Stimulated activated CD8-positive, alpha-beta memory T cell treated with anti-CD3 and anti-CD28 coated beads, Interleukin-15, amount 100 ng/mL, for 48 hours (primary cell): Measurements from ENCODE around the gene LMBRD2.
"Not testable (repeated sequence)": the region's sequence is repeated elsewhere in the genome, so short reads cannot be mapped to it uniquely, and the experiment has no call there.

Experiments
- DNase-seq, 2 donors: peaks; one replicate each; pipeline ENCODE4 v3.0.0-alpha.2; 2020; ENCODE audit warnings: low read depth in 2 of 2

LMBRD2 gene

GRCh38 chr5:36151434-36152323, at the start of gene LMBRD2, which contains the start of gene SKP2:
Gene LMBRD2, minus strand, starts transcription at chr5:36151887. Its CDS starts 8,538 bp downstream, at chr5:36143349.
Gene SKP2, plus strand, starts transcription at chr5:36152111. Its CDS starts 152 bp downstream, at chr5:36152263.
- DNase-seq, result peak; percentile 96 to 98

DNA sequence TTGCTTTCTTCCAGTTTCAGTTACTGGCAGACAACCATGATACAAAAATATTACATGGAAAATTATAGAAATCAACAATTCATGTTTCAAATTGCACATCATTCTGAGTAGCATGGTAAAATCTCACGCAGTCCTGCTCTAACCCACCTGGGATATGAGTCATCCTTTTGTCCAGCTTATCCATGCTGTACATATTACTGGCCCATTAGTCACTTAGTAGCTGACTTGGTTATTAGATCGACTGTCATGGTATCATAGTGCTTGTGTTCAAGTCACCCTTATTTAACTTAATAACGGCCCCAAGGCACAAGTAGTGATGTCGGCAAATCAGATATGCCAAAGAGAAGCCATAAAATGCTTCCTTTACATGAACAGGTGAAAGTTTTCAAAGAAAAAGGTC, 48.8 kb upstream of the LMBRD2 start:
- DNase-seq, result no peak

- no peak for DNase-seq
Measured at GRCh38 chr5:36199620-36200019, 47.9 kb upstream of the LMBRD2 start.

GRCh38 chr5:36198783-36199182, 47.1 kb upstream of the LMBRD2 start:
- DNase-seq, result not testable (repeated sequence)

GRCh38 chr5:36198281-36198680, 46.6 kb upstream of the LMBRD2 start:
- no peak for DNase-seq

DNA sequence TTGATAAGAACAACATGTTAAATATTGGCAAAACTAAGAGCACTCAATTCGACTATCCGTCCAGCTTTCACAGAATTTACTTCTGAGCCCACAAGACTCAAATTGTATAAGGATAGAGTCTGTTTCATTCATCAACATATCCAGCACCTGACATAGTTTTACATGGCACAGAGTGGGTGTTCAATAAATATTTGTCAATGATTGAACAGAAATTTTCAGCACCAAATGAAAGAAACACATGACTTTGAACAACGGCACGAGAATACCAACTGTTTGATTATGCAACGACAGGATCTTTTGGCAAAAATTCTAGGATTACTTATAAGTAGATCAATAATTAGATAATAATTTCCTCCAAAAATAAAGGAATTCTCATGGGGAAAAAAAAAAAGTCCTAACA, 42.1 kb upstream of the LMBRD2 start:
- no peak for DNase-seq

- DNase-seq, result not testable (repeated sequence)
Measured at GRCh38 chr5:36184408-36184807, 32.7 kb upstream of the LMBRD2 start.

DNA sequence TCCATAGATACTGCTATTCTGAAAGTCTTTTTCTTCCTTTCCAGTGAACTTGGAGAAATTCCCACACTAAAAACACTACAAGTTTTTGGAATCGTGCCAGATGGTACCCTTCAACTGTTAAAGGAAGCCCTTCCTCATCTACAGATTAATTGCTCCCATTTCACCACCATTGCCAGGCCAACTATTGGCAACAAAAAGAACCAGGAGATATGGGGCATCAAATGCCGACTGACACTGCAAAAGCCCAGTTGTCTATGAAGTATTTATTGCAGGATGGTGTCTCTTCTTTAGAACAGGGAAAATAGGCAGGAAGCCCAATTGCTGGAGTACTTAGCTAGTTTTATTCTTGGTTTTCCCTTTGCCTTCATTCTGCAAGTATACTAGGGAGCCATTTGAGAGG, 30.1 kb upstream of the LMBRD2 start:
- no peak for DNase-seq

- no peak for DNase-seq
Measured at GRCh38 chr5:36180556-36181350, 29.1 kb upstream of the LMBRD2 start.

DNA sequence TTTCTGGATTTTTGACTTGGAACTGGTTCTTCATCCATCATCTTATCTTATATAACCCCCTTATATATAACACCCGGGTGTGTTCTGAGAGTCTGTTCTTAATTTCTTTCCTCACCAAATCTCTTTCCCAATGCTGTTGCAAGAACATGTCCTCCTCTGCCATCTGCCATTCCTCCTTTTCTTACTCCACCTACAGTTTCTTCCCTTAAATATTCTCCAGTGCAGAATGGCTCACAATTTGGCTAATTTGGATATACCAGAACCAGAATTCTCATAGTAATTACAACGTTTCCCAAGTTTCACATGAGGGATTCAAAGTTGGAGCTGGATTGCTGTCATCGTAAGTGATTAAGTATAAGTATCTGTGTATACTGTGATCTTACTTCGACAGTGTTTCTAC, 28.3 kb upstream of the LMBRD2 start:
- DNase-seq, result no peak

GRCh38 chr5:36178524-36178890, 26.8 kb upstream of the LMBRD2 start:
- no peak for DNase-seq

DNA sequence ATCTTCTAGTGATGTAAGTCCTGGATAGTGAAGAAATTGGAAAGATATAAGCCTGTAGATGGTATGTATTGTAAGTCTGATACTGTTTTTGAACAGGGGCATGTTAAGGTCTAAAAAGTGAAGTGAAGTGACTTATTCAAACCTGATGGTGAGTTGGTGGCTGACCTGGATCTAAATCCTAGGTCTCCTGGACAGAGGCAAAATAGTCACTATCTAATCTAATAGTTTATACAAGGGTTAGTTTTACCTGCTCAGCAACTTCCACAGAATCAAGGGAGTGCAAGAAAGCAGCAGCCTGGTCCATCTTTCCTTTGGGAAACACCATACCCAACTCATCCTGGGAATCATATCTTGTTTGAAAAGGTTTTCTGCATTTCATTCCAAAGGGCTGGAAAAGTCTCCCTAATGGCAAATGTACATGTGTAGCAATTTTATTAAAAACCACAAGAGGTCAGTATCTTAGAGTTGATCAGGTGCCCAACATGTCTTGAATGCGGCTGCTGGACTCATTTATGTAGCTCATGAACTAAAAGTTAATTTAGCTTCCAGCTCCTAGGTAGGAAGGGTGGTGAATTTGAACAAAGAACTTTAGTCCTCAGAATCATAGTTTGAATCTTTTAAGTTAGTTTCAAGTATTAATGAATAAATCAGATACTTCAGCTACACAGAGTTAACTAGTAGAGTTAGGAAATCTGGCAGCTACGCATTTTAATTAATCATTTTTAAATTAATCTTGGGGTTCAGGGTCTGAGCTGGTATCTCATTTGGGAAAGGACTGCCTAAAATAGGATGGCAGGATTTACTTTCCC, 26.2 kb upstream of the LMBRD2 start:
- no peak for DNase-seq

DNA sequence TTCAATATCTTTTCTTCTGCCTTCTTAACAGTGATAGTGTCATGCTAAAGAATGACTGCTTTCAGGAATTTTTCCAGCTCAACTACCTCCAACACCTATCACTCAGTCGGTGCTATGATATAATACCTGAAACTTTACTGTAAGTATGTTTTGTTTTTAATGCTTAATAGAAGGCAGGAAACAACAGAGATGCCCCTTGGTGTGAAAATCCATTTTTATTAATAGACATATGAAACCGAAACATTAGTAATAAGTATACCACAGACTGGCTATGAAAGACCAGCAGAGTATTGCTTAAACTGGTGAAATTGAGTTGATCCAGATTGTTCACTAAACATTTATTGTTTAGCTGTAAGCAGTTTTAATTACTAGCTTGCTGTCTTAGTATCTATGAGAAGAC, 25.5 kb upstream of the LMBRD2 start:
- no peak for DNase-seq

- DNase-seq, result no peak
Measured at GRCh38 chr5:36175043-36175442, 23.4 kb upstream of the LMBRD2 start.

DNA sequence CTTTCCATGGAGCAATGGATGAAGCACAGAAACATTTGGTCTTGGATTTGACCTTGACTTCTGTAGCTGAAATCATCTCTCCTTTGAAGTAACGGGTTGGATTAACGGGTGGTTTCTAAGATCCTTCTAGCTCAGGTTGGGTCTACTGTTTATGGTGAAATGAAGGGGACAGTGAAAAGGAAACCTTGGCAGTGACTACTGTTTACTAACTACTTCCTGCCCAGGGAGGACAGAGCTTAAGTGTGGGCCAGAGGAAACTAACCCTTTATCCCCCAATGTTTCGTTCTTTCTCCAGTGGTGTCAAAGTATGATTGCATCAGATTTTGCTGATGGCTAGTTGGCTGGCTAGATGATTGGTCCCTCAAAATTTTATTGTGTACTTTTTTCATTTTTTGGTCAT, 22.4 kb upstream of the LMBRD2 start:
- DNase-seq, result no peak

DNA sequence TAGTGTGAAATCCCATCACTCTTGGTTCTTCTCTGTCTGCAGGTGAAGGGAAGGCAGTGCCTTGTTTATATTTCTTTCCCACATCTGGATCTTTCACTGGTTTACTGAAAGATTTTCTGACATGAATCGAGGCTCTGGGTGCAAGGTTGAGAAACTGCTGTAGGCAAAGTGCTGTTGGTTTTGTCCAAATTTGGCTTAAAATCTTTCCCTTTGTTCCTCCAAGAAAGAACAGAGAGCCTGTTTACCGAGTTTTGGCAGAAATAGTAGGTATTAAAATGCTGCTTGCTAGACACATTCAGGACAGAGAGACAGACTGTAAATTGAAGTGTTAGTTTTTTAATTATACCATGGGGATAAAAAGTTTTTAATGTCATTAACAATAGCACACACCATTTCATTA, 21.7 kb upstream of the LMBRD2 start:
- no peak for DNase-seq

- DNase-seq, result no peak
Measured at GRCh38 chr5:36172599-36172998, 20.9 kb upstream of the LMBRD2 start.

- DNase-seq, result no peak
Measured at GRCh38 chr5:36170832-36171424, 19.2 kb upstream of the LMBRD2 start.

GRCh38 chr5:36168737-36169136, 17.1 kb upstream of the LMBRD2 start:
- DNase-seq, result no peak

DNA sequence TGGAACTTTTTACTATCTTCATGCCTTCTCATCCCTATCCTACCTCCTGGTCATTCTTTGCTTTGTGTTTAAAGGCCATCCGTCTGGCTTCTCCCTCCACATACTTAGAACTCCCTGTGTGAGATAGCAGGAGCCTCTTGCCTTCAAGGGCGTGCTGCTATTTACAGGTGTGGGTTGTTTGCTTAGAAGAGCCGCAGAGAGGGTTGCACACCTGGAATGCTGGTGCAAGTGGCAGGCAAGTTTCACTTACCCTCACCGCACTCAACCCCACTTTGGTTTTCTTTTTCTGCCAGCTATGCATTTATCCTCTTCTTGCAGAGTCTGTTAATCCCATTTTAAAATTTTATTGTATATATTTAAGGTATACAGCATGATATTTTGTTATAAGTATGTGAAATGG, 12.8 kb upstream of the LMBRD2 start:
- DNase-seq, result no peak

- DNase-seq, result no peak
Measured at GRCh38 chr5:36162810-36163486, 11.3 kb upstream of the LMBRD2 start.
